ENCODE measurements around the gene BMERB1. TPM values are rescaled to one million over a fixed set of nuclear protein-coding genes. Genes with fewer than 3 reads are reported as not detected.

BMERB1 gene
- total RNA-seq, 1 experiment from 2014 or later, result 80.0 TPM

- intact Hi-C loops (cut with micrococcal nuclease; ENCODE audit: unreplicated experiment) (no loop called here), in situ Hi-C loops (cut with HindIII; ENCODE audit: low pct_unique_long_range_greater_than_20kb, low sequenced_read_pairs) (no loop called here)
- H3K27me3 ChIP-seq (ENCODE audit: control insufficient read depth, insufficient read depth, low read length), result no peaks in the 10 kb centered on the region
- ATAC-seq (no peak), DNase-seq (ENCODE audit: low read depth, low spot score) (no peak)
- TF ChIP-seq, protein P1, sequence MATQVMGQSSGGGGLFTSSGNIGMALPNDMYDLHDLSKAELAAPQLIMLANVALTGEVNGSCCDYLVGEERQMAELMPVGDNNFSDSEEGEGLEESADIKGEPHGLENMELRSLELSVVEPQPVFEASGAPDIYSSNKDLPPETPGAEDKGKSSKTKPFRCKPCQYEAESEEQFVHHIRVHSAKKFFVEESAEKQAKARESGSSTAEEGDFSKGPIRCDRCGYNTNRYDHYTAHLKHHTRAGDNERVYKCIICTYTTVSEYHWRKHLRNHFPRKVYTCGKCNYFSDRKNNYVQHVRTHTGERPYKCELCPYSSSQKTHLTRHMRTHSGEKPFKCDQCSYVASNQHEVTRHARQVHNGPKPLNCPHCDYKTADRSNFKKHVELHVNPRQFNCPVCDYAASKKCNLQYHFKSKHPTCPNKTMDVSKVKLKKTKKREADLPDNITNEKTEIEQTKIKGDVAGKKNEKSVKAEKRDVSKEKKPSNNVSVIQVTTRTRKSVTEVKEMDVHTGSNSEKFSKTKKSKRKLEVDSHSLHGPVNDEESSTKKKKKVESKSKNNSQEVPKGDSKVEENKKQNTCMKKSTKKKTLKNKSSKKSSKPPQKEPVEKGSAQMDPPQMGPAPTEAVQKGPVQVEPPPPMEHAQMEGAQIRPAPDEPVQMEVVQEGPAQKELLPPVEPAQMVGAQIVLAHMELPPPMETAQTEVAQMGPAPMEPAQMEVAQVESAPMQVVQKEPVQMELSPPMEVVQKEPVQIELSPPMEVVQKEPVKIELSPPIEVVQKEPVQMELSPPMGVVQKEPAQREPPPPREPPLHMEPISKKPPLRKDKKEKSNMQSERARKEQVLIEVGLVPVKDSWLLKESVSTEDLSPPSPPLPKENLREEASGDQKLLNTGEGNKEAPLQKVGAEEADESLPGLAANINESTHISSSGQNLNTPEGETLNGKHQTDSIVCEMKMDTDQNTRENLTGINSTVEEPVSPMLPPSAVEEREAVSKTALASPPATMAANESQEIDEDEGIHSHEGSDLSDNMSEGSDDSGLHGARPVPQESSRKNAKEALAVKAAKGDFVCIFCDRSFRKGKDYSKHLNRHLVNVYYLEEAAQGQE (IDR thresholded peaks at IDR 0.05; ENCODE audit: insufficient read depth in 1 of 2, low read depth in 2 of 2, low read length in 1 of 2), result no peak
- no peak for TF ChIP-seq TCF7L2 (IDR thresholded peaks at IDR 0.05; ENCODE audit: low read depth, low read length)
- TF ChIP-seq SIN3A (IDR thresholded peaks at IDR 0.05; ENCODE audit: borderline replicate concordance, insufficient read depth, low read depth, low read length), result no peak
- TF ChIP-seq POLR2AphosphoS5 (IDR thresholded peaks at IDR 0.05; ENCODE audit: low read depth, low read length), result no peak
- no peak for TF ChIP-seq CTCF (IDR thresholded peaks at IDR 0.05)
- H3K4me3 ChIP-seq (ENCODE audit: low read depth in 2 of 2, low read length in 2 of 2), result no peak overlapping the region
- ChIA-PET POLR2A (no interaction called here), CTCF (no interaction called here)
- H3K9me3 ChIP-seq (ENCODE audit: control insufficient read depth, insufficient read depth, low read depth, low read length), result no peaks in the 10 kb centered on the region
- no TSS peak for BruUV-seq (replicated peaks)
- no peaks in the 10 kb centered on the region for H3K4me1 ChIP-seq (ENCODE audit: control insufficient read depth, insufficient read depth, low read length)
- no peaks in the 10 kb centered on the region for H3K36me3 ChIP-seq (ENCODE audit: control insufficient read depth, insufficient read depth, low read length)
- no peak overlapping the region for H3K27ac ChIP-seq (ENCODE audit: low read length)
These were observed 102.5 kb downstream of the BMERB1 start for GRCh38 chr16:15536843-15537242.

DNA sequence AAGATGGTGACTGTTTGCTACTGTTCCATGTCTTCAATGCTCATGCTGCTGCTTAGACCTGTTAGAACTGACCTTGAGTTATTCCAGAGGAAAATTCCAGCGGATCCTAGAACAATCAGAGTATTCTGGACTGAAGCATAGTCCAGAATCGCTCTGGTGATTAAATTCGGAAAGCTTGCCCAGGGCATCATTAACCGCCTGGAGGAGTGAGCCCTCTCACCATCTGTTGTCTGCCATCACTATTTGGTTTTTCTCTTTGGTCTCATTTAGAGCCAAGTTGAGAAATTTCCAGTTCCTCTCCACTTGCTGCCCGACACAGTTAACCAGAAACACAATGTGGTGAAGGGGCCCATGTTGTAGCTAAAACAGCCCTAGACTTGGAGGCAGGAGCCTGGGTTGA lies 104.1 kb downstream of the BMERB1 start:
- intact Hi-C loops (cut with micrococcal nuclease; ENCODE audit: unreplicated experiment), result no loop called here
- Histone ChIP-seq H3K27me3 (ENCODE audit: control insufficient read depth, insufficient read depth, low read length) (no peaks in the 10 kb centered on the region), H3K27ac (ENCODE audit: low read length) (no peak overlapping the region), H3K4me1 (ENCODE audit: control insufficient read depth, insufficient read depth, low read length) (no peaks in the 10 kb centered on the region), H3K9me3 (ENCODE audit: control insufficient read depth, insufficient read depth, low read depth, low read length) (peaks cover 4% of the 10 kb centered on the region; the same call in 1 of the 2 replicates), H3K36me3 (ENCODE audit: control insufficient read depth, insufficient read depth, low read length) (no peaks in the 10 kb centered on the region), H3K4me3 (ENCODE audit: low read depth in 2 of 2, low read length in 2 of 2) (no peak overlapping the region)
- TF ChIP-seq TCF7L2 (IDR thresholded peaks at IDR 0.05; ENCODE audit: low read depth, low read length) (no peak), SIN3A (IDR thresholded peaks at IDR 0.05; ENCODE audit: borderline replicate concordance, insufficient read depth, low read depth, low read length) (no peak)
- no TSS peak for BruUV-seq (replicated peaks)
- in situ Hi-C loops (cut with HindIII; ENCODE audit: low pct_unique_long_range_greater_than_20kb, low sequenced_read_pairs), result no loop called here
- DNase-seq (ENCODE audit: low read depth, low spot score) (no peak), ATAC-seq (no peak)
- POLR2A ChIA-PET, result no interaction called here
- CTCF ChIA-PET, result no interaction called here

- ChIA-PET CTCF (no interaction called here), POLR2A (no interaction called here)
- no peak overlapping the region for H3K4me3 ChIP-seq (ENCODE audit: low read depth in 2 of 2, low read length in 2 of 2)
- no peaks in the 10 kb centered on the region for H3K4me1 ChIP-seq (ENCODE audit: control insufficient read depth, insufficient read depth, low read length)
- no peaks in the 10 kb centered on the region for H3K27me3 ChIP-seq (ENCODE audit: control insufficient read depth, insufficient read depth, low read length)
- in situ Hi-C loops (cut with HindIII; ENCODE audit: low pct_unique_long_range_greater_than_20kb, low sequenced_read_pairs) (no loop called here), intact Hi-C loops (cut with micrococcal nuclease; ENCODE audit: unreplicated experiment) (no loop called here)
- no peak for TF ChIP-seq CTCF (IDR thresholded peaks at IDR 0.05)
- TF ChIP-seq, protein P1 (IDR thresholded peaks at IDR 0.05; ENCODE audit: insufficient read depth in 1 of 2, low read depth in 2 of 2, low read length in 1 of 2), result no peak
- TF ChIP-seq SIN3A (IDR thresholded peaks at IDR 0.05; ENCODE audit: borderline replicate concordance, insufficient read depth, low read depth, low read length), result no peak
- TF ChIP-seq POLR2AphosphoS5 (IDR thresholded peaks at IDR 0.05; ENCODE audit: low read depth, low read length), result no peak
- TF ChIP-seq TCF7L2 (IDR thresholded peaks at IDR 0.05; ENCODE audit: low read depth, low read length), result no peak
- peaks cover 4% of the 10 kb centered on the region; the same call in 1 of the 2 replicates for H3K9me3 ChIP-seq (ENCODE audit: control insufficient read depth, insufficient read depth, low read depth, low read length)
- no peak overlapping the region for H3K27ac ChIP-seq (ENCODE audit: low read length)
- DNase-seq (ENCODE audit: low read depth, low spot score) (no peak), ATAC-seq (peak; percentile 28; the same call in 1 of the 2 replicates)
- no TSS peak for BruUV-seq (replicated peaks)
- no peaks in the 10 kb centered on the region for H3K36me3 ChIP-seq (ENCODE audit: control insufficient read depth, insufficient read depth, low read length)
These were observed 104.8 kb downstream of the BMERB1 start for GRCh38 chr16:15539197-15539596.
